T-helper 2 cell treated with Interferon-gamma antibody and Interleukin-4, amounts not matched to agents 5 μg/mL and 100 μg/mL, for 36 hours (primary cell): ENCODE measurements around the gene GLI3.

ENCODE experiments used
- DNase-seq: peaks from one replicate; pipeline ENCODE4 v3.0.0; 2021; ENCODE audit warnings: low spot score
- H3K27ac Mint-ChIP-seq: one replicate; pipeline ENCODE4 v1.8.0; 2021; ENCODE audit warnings: mild to moderate bottlenecking, mixed read lengths
- H3K27me3 Mint-ChIP-seq: one replicate; pipeline ENCODE4 v1.8.0; 2021; ENCODE audit warnings: low read depth, mixed read lengths
- H3K36me3 Mint-ChIP-seq: one replicate; pipeline ENCODE4 v1.8.0; 2021; ENCODE audit warnings: low read depth, mixed read lengths
- H3K4me1 Mint-ChIP-seq: one replicate; pipeline ENCODE4 v1.8.0; 2021; ENCODE audit warnings: low read depth, mixed read lengths
- H3K4me3 Mint-ChIP-seq: one replicate; pipeline ENCODE4 v1.8.0; 2022; ENCODE audit warnings: mild to moderate bottlenecking, moderate library complexity, mixed read lengths
- H3K9me3 Mint-ChIP-seq: one replicate; pipeline ENCODE4 v1.8.0; 2021; ENCODE audit warnings: mixed read lengths

Gene GLI3

GRCh38 chr7:42144604-42145003 lies 92.4 kb downstream of the GLI3 start:
- Mint-ChIP-seq H3K4me3 (no peak overlapping the region), H3K27me3 (no peaks in the 10 kb centered on the region), H3K4me1 (no peaks in the 10 kb centered on the region), H3K27ac (no peak overlapping the region), H3K36me3 (no peaks in the 10 kb centered on the region), H3K9me3 (no peaks in the 10 kb centered on the region)
- no peak for DNase-seq

GRCh38 chr7:42143711-42144600 lies 93.1 kb downstream of the GLI3 start:
- DNase-seq, result no peak

GRCh38 chr7:42142089-42142488 lies 94.9 kb downstream of the GLI3 start:
- Mint-ChIP-seq H3K4me3 (no peak overlapping the region), H3K4me1 (no peaks in the 10 kb centered on the region), H3K27ac (no peak overlapping the region), H3K36me3 (no peaks in the 10 kb centered on the region), H3K9me3 (no peaks in the 10 kb centered on the region), H3K27me3 (peaks cover 3% of the 10 kb centered on the region)
- DNase-seq, result no peak

More at GRCh38 chr7:42143711-42144600, 93.1 kb downstream of the GLI3 start:
- H3K9me3 Mint-ChIP-seq, result no peaks in the 10 kb centered on the region
- no peaks in the 10 kb centered on the region for H3K4me1 Mint-ChIP-seq
- no peaks in the 10 kb centered on the region for H3K27me3 Mint-ChIP-seq
- no peaks in the 10 kb centered on the region for H3K36me3 Mint-ChIP-seq
- no peak overlapping the region for H3K4me3 Mint-ChIP-seq
- no peak overlapping the region for H3K27ac Mint-ChIP-seq

- H3K4me1 Mint-ChIP-seq, result no peaks in the 10 kb centered on the region
Measured at GRCh38 chr7:42139751-42140150, 97.3 kb downstream of the GLI3 start.

GRCh38 chr7:42138691-42139090 lies 98.3 kb downstream of the GLI3 start:
- no peak overlapping the region for H3K27ac Mint-ChIP-seq
- H3K27me3 Mint-ChIP-seq, result peaks cover 3% of the 10 kb centered on the region
- H3K36me3 Mint-ChIP-seq, result no peaks in the 10 kb centered on the region
- H3K4me3 Mint-ChIP-seq, result no peak overlapping the region
- no peak for DNase-seq
- no peaks in the 10 kb centered on the region for H3K9me3 Mint-ChIP-seq
- H3K4me1 Mint-ChIP-seq, result no peaks in the 10 kb centered on the region

More at GRCh38 chr7:42139751-42140150, 97.3 kb downstream of the GLI3 start:
- DNase-seq, result no peak
- Mint-ChIP-seq H3K4me3 (no peak overlapping the region), H3K9me3 (no peaks in the 10 kb centered on the region), H3K36me3 (no peaks in the 10 kb centered on the region), H3K27me3 (peaks cover 3% of the 10 kb centered on the region), H3K27ac (no peak overlapping the region)

GRCh38 chr7:42137941-42138340 lies 99.1 kb downstream of the GLI3 start:
- no peak overlapping the region for H3K4me3 Mint-ChIP-seq
- no peak overlapping the region for H3K27ac Mint-ChIP-seq
- H3K4me1 Mint-ChIP-seq, result no peaks in the 10 kb centered on the region
- no peaks in the 10 kb centered on the region for H3K9me3 Mint-ChIP-seq
- DNase-seq, result no peak
- peaks cover 3% of the 10 kb centered on the region for H3K27me3 Mint-ChIP-seq
- no peaks in the 10 kb centered on the region for H3K36me3 Mint-ChIP-seq

- Mint-ChIP-seq H3K27me3 (peaks cover 3% of the 10 kb centered on the region), H3K4me3 (no peak overlapping the region), H3K4me1 (no peaks in the 10 kb centered on the region), H3K36me3 (no peaks in the 10 kb centered on the region), H3K27ac (no peak overlapping the region), H3K9me3 (no peaks in the 10 kb centered on the region)
- no peak for DNase-seq
Measured at GRCh38 chr7:42137431-42137830, 99.6 kb downstream of the GLI3 start.

- Mint-ChIP-seq H3K4me1 (no peaks in the 10 kb centered on the region), H3K9me3 (no peaks in the 10 kb centered on the region), H3K4me3 (no peak overlapping the region), H3K27ac (no peak overlapping the region), H3K36me3 (no peaks in the 10 kb centered on the region), H3K27me3 (peaks cover 3% of the 10 kb centered on the region)
- no peak for DNase-seq
Measured at GRCh38 chr7:42135728-42136127, 101.3 kb downstream of the GLI3 start.

- no peak for DNase-seq
- Mint-ChIP-seq H3K9me3 (no peaks in the 10 kb centered on the region), H3K4me1 (no peaks in the 10 kb centered on the region), H3K4me3 (no peak overlapping the region), H3K36me3 (no peaks in the 10 kb centered on the region), H3K27me3 (peaks cover 3% of the 10 kb centered on the region), H3K27ac (no peak overlapping the region)
Measured at GRCh38 chr7:42134276-42134876, 102.6 kb downstream of the GLI3 start.

GRCh38 chr7:42133321-42133720 lies 103.7 kb downstream of the GLI3 start:
- Mint-ChIP-seq H3K27me3 (peaks cover 3% of the 10 kb centered on the region), H3K27ac (no peak overlapping the region), H3K4me3 (no peak overlapping the region), H3K4me1 (no peaks in the 10 kb centered on the region), H3K9me3 (no peaks in the 10 kb centered on the region), H3K36me3 (no peaks in the 10 kb centered on the region)
- no peak for DNase-seq

- no peaks in the 10 kb centered on the region for H3K9me3 Mint-ChIP-seq
- no peak for DNase-seq
- H3K27ac Mint-ChIP-seq, result no peak overlapping the region
- H3K4me3 Mint-ChIP-seq, result no peak overlapping the region
- peaks cover 5% of the 10 kb centered on the region for H3K4me1 Mint-ChIP-seq
- no peaks in the 10 kb centered on the region for H3K36me3 Mint-ChIP-seq
- H3K27me3 Mint-ChIP-seq, result peaks cover 2% of the 10 kb centered on the region
Measured at GRCh38 chr7:42128703-42129102, 108.3 kb downstream of the GLI3 start.

- no peak for DNase-seq
- peaks cover 2% of the 10 kb centered on the region for H3K27me3 Mint-ChIP-seq
- no peak overlapping the region for H3K4me3 Mint-ChIP-seq
- no peak overlapping the region for H3K27ac Mint-ChIP-seq
- no peaks in the 10 kb centered on the region for H3K9me3 Mint-ChIP-seq
- no peaks in the 10 kb centered on the region for H3K36me3 Mint-ChIP-seq
- peaks cover 5% of the 10 kb centered on the region for H3K4me1 Mint-ChIP-seq
Measured at GRCh38 chr7:42127232-42127622, 109.8 kb downstream of the GLI3 start.

- Mint-ChIP-seq H3K9me3 (no peaks in the 10 kb centered on the region), H3K4me1 (peaks cover 5% of the 10 kb centered on the region), H3K36me3 (no peaks in the 10 kb centered on the region), H3K4me3 (no peak overlapping the region), H3K27ac (no peak overlapping the region), H3K27me3 (peaks cover 2% of the 10 kb centered on the region)
- DNase-seq, result no peak
Measured at GRCh38 chr7:42126475-42127231, 110.4 kb downstream of the GLI3 start.

GRCh38 chr7:42125321-42125720 lies 111.7 kb downstream of the GLI3 start:
- Mint-ChIP-seq H3K27ac (no peak overlapping the region), H3K36me3 (no peaks in the 10 kb centered on the region), H3K9me3 (no peaks in the 10 kb centered on the region), H3K4me1 (peaks cover 5% of the 10 kb centered on the region), H3K27me3 (peaks cover 2% of the 10 kb centered on the region), H3K4me3 (no peak overlapping the region)
- no peak for DNase-seq
